H1 (cell line): Measurements from ENCODE around the gene FLNC.

ENCODE experiments used
- BCL11A ChIP-seq, 2 experiments: IDR thresholded peaks; one replicate each; pipeline ENCODE4 v1.6.1; 2011; ENCODE audit warnings: low read depth in 2 of 2, low read length in 2 of 2, mild to moderate bottlenecking in 2 of 2
- CTCF ChIP-seq, 3 experiments: IDR thresholded peaks; 1 replicate in 2 of 3; 2 replicates in 1 of 3; pipeline versions ENCODE4 v1.5.1 to v1.6.1; 2011; ENCODE audit warnings: low read length in 3 of 3, mild to moderate bottlenecking in 3 of 3, inconsistent platforms in 2 of 3, low read depth in 1 of 3, moderate library complexity in 1 of 3; ENCODE audit not compliant: insufficient read depth in 1 of 3; ENCODE audit errors: control extremely low read depth in 1 of 3
- EGR1 ChIP-seq: IDR thresholded peaks from 2 replicates; pipeline ENCODE4 v1.6.1; 2011; ENCODE audit warnings: low read depth, low read length, borderline replicate concordance
- EP300 ChIP-seq, 2 experiments: IDR thresholded peaks; 1 replicate in 1 of 2; 2 replicates in 1 of 2; pipeline ENCODE4 v1.6.1; 2011 to 2012; ENCODE audit warnings: low read depth in 2 of 2, low read length in 2 of 2, mild to moderate bottlenecking in 2 of 2, borderline replicate concordance in 1 of 2, inconsistent platforms in 1 of 2, moderate library complexity in 1 of 2
- FOSL1 ChIP-seq: IDR thresholded peaks from 2 replicates; pipeline ENCODE4 v1.6.1; 2011; ENCODE audit warnings: mild to moderate bottlenecking, low read depth, low read length, moderate library complexity; ENCODE audit not compliant: insufficient read depth
- KDM5A ChIP-seq: fragments of 200-600 bp; IDR thresholded peaks from 2 replicates; pipeline ENCODE4 v1.7.1; 2012; ENCODE audit warnings: mild to moderate bottlenecking, low read length, inconsistent platforms, mixed read lengths
- POLR2A ChIP-seq, 2 experiments: IDR thresholded peaks; 1 replicate in 1 of 2; 2 replicates in 1 of 2; pipeline ENCODE4 v1.6.1; 2011; ENCODE audit warnings: low read depth in 2 of 2, low read length in 2 of 2, mild to moderate bottlenecking in 2 of 2; ENCODE audit errors: control extremely low read depth in 1 of 2
- POLR2AphosphoS5 ChIP-seq: IDR thresholded peaks from 2 replicates; pipeline ENCODE4 v1.6.1; 2011; ENCODE audit warnings: low read depth, low read length
- TF ChIP-seq, protein P1 (sequence below): IDR thresholded peaks from 2 replicates; pipeline ENCODE4 v1.6.1; 2011; ENCODE audit warnings: low read length, improper control_type of control experiment

GRCh38 chr7:128812514-128813168 lies 17.6 kb upstream of the FLNC start:
- no peak for TF ChIP-seq BCL11A (IDR thresholded peaks at IDR 0.05; ENCODE audit: low read depth in 2 of 2, low read length in 2 of 2)
- TF ChIP-seq, protein P1, sequence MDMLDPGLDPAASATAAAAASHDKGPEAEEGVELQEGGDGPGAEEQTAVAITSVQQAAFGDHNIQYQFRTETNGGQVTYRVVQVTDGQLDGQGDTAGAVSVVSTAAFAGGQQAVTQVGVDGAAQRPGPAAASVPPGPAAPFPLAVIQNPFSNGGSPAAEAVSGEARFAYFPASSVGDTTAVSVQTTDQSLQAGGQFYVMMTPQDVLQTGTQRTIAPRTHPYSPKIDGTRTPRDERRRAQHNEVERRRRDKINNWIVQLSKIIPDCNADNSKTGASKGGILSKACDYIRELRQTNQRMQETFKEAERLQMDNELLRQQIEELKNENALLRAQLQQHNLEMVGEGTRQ = no peak
- no peak for TF ChIP-seq CTCF (IDR thresholded peaks at IDR 0.05; ENCODE audit: control extremely low read depth in 1 of 3, insufficient read depth in 1 of 3, low read depth in 1 of 3, low read length in 3 of 3)
- TF ChIP-seq FOSL1 = no peak
- no peak for TF ChIP-seq POLR2A (IDR thresholded peaks at IDR 0.05; ENCODE audit: control extremely low read depth in 1 of 2, low read depth in 2 of 2, low read length in 2 of 2)
- no peak for TF ChIP-seq KDM5A
- TF ChIP-seq EGR1 = no peak
- no peak for TF ChIP-seq POLR2AphosphoS5
- TF ChIP-seq EP300 (IDR thresholded peaks at IDR 0.05; ENCODE audit: borderline replicate concordance in 1 of 2, low read depth in 2 of 2, low read length in 2 of 2) = no peak
